GM19438 (cell line): ENCODE data around the gene SLC36A3.
"Not testable (repeated sequence)": the region's sequence is repeated elsewhere in the genome, so short reads cannot be mapped to it uniquely, and the experiment has no call there.

Experiments used
- ATAC-seq: cut with Tn5 transposase; IDR thresholded peaks from one replicate; pipeline ENCODE4 v1.9.1; 2021; ENCODE audit warnings: low read depth; ENCODE audit not compliant: unreplicated experiment

The SLC36A3 gene

DNA sequence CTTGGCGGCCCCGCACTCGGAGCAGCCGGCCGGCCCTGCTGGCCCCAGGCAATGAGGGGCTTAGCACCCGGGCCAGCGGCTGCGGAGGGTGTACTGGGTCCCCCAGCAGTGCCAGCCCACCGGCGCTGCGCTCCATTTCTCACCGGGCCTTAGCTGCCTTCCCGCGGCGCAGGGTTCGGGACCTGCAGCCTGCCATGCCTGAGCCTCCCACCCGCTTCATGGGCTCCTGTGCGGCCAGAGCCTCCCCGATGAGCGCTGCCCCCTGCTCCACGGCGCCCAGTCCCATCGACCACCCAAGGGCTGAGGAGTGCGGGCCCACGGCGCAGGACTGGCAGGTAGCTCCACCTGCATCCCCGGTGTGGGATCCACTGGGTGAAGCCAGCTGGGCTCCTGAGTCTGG is 5.7 kb upstream of the SLC36A3 start:
- not testable (repeated sequence) for ATAC-seq

DNA sequence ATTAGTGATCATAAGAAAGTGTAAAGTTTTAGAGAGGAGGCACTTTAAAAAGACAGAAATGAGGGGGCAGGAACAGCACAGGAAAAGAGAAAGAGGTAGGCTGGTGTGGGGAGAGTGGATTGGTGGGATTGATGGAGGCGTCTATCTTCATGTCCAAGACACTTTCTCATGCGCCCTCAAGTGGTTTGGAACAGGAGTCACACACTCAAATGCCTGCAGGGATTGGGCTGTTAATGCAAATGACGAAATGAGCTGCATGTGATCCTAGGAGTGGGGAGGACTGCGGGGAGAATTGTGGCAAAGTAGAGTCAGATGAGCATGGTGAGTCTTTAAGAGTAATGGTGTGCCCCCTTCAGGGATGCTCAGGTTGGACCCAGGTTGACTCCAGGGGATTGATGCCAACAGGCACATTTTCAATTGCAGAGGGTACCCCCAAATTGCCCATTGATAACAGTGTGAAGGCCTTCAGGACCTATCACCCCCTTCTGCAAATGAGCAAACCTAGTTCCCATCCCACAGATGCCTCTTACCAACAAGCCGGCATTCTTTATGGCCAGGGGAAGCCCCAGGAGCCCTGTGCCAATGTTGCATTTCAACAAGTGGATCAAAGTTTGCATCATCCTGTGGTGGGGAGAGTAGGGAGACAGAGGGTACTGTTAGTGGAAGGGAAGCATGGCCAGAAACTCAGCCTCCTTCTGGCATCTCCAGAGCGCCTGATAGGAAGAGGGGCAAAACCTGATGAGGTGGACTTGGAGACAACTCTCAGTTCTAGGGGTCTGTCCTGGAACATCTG is 5.3 kb downstream of the SLC36A3 start:
- ATAC-seq = no peak

GRCh38 chr5:151296974-151297373 is 6.6 kb downstream of the SLC36A3 start:
- ATAC-seq = no peak

DNA sequence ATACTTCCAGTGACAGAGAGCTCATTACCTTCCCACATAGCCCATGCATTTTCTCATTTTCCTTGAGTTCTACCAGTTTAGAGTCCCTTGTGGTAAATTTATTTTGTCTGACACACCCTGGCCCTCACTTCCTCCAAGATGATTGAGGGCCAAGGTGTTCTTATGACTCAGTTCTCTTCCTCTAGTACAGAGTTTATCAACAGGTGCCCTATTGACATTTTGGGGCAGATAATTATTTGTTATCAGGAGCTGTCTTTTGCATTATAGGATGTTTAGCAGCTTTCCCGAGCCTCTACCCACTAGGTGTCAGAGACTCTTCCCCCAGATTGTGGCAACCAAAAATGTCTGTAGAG is 7.1 kb downstream of the SLC36A3 start:
- ATAC-seq = no peak

GRCh38 chr5:151295791-151296477 is 7.6 kb downstream of the SLC36A3 start:
- no peak for ATAC-seq

DNA sequence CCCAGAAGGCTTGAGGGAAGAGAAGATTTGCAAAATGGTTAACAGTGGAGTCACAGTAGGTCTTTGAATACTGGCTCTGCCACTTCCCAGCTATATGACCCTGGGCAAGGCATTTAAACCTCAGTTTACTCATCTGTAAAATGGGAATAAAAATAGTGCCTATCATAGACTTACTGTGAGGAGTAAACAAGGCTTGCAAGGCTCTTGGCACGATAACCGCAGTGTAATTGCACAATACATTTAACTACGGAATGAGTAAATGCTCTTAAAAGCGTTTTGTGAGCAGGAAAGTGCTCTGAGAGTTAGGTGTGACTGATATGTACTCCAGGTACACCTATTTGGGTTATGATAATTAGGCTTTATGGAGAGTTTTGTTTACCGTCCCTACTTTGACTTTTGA is 8.4 kb downstream of the SLC36A3 start:
- no peak for ATAC-seq

DNA sequence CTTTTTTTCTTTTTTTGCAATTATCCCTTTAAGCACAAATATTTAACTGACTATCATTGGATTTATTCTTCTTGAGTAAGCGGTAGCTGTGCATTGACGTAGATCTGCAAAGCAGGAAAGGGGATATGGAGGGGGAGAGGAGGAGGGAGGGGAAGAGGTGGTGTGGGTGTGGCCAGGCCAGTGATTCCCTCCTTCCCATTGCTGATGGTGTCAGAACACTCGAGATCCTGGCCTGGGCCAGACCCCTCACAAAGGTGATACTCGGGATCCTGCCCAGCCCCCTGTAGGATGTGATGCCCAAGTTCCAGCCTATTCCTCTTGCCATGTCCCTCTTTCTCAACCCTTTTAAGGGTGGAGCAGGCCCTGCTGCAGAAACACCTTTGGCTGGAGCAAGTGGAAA is 9.9 kb downstream of the SLC36A3 start:
- no peak for ATAC-seq

GRCh38 chr5:151288180-151288579 is 15.4 kb downstream of the SLC36A3 start:
- no peak for ATAC-seq

DNA sequence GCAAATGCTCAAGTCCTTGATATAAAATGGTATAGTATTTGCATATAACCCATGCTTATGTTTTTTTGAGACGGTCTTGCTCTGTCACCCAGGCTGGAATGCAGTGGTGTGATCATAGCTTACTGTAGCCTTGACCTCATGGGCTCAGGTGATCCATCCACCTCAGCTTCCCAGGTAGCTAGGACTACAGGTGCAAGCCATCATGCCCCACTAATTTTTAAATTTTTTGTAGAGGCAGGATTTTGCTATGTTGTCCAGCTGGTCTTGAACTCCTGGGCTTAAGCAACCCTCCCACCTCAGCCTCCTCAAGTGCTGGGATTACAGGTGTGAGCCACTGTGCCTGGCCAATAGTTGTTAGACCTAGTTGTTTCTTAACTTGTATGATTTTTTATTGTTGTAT is 17.3 kb downstream of the SLC36A3 start:
- ATAC-seq = no peak

DNA sequence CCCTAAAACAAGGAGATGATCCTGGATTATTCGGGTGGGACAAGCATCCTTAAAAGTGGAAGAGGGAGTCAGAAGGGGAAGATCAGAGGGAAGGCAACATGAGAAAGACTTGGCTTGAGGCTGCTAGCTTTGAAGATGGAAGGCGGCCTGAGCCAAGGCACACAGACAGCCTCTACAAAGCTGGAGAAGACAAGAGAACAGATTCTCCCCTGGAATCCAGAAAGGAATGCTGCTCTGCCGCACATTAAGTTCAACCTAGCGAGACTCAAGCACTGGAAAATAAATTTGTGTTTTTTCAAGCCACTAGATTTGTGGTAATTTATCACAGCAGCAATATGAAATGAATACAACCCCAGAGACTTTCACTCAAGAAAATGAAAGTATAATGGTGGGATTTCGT is 17.9 kb downstream of the SLC36A3 start:
- ATAC-seq = no peak

- no peak for ATAC-seq
These were observed 19.1 kb downstream of the SLC36A3 start for GRCh38 chr5:151284392-151284967.

DNA sequence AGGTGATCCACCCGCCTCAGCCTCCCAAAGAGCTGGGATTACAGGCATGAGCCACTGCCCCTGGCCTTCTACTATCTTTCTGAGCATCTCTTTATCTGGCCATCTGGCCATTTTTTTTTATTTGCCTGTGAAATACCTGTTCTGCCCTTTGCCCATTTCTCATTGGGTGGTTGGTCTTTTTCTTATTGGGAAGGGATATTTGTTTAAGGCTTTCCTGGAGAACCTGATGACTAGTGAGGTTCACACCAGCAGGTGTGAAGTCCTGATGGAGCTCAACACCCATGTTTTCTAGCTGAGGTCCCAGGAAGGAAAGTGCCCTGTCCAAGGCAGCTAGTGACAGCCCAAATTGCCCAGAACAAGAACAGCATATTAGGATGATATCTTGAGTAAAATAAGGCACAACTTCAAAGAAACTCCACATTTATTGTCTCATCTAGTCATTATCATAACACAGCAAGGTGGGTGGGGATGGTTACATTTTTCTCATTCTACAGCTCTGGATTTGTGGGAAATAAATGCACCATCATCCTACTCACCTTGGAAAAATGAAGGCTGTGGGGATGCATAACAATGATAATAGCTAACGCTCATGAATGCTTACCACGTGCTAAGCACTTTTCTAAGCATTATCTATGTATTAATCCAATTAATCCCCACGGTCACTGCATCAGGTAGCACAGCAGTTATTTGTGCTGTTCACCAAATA is 20.3 kb downstream of the SLC36A3 start:
- ATAC-seq = no peak

DNA sequence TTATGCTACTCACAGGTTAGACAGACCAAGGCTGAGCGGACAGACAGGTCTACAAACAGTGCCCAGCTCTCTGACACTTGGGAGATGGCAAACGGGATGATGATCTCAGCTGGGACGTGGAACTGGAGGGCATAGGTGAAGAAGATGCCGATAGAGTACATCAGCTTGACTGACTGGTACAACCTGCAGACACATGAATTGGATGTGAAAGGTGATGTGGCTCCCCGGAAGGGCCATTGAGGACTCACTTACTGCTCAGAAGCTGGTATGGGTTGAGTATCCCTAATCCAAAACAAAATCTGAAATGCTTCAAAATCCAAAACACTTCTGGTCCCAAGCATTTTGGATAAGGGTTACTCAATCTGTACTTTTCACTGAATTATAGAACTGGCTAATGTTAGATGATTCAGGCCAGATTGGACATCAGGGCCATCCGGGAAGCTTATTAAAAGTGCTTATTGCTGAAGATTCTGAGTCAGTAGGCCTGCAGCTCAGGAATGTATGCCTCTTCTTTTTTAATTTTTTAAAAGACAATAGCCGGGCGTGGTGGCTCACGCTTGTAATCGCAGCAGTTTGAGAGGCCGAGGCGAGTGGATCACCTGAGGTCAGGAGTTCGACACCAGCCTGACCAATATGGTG is 22.4 kb downstream of the SLC36A3 start:
- ATAC-seq = no peak

GRCh38 chr5:151280443-151280842 is 23.1 kb downstream of the SLC36A3 start:
- ATAC-seq = no peak

- ATAC-seq = no peak
These were observed 24.7 kb downstream of the SLC36A3 start for GRCh38 chr5:151278845-151279244.

DNA sequence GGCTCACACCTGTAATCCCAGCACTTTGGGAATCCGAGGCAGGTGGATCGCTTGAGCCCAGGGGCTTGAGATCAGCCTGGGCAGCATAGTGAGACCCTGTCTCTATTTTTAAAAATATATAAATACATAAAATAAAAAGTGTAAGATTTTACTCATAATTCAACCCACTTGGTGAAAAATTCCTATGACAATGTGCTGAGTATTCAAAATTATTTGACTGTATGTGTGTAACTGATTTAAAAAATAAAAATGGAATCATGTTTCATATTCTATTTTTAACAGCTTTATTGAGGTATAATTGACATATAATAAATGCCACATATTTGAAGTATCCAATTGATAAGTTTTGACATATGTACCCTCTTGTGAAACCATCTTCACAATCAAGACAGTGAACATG is 27.8 kb downstream of the SLC36A3 start:
- ATAC-seq = no peak

DNA sequence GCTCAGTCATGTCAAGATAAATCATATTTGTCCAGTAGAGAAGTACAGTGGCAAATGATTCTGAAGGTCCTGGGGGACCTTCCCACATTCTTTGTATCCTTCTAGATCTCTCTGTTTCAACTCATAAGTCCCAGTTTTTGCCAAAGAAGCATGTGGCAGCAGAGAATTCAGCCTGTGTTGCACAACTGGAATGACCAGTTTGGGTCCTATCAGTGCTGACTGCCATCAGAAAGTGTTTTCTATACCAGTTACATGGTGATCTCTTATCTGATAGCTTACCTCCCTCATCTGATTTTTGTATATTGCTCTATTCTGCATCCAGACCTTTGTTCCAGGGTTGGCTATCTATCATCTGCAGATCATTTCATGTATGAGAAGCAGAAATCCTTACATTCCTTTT is 28.9 kb downstream of the SLC36A3 start:
- no peak for ATAC-seq

GRCh38 chr5:151271336-151271735 is 32.2 kb downstream of the SLC36A3 start:
- no peak for ATAC-seq

- peak; percentile 69 for ATAC-seq
These were observed 33.0 kb downstream of the SLC36A3 start for GRCh38 chr5:151270599-151270998.

DNA sequence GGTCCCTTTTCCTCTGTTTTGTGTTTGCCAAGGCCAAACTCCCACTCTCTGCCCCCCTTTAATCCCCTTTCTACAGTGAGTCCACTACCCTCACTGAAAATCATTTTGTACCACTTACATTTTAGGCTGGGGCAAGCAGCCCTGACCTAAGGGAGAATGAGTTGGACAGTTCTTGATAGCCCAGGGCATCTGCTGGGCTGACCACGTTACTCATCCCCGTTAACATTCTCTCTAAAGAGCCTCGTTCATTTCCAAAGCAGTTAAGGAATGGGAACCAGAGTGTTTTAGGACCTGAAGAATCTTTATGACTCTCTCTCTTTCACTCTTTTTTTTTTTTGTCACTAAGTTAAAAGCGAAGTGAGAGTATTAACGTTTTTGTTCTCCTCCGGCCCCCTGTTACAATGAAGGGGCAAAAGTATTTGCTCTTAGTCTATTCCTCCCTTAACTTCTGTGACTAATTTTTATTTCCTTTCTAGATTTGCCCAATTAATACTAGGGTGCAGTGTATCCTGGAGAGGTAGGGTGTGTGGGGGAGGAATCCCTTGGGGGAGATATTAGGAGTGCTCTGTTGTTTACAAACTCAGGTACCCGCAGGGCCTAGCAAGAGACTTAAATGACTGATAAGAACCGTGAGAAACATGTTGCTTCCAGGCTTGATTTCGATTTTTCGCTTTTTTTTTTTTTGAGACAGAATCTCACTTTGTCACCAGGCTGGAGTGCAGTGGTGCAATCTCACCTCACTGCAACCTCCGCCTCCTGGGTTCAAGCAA is 35.9 kb downstream of the SLC36A3 start:
- ATAC-seq = no peak
